NCI-H187 (cell line): ENCODE data around the gene DACH1.

Experiments
- DNase-seq, 2 experiments: peaks; one replicate each; lab custom pipeline; 2025; lab: John Stamatoyannopoulos, UW

The DACH1 gene

DNA sequence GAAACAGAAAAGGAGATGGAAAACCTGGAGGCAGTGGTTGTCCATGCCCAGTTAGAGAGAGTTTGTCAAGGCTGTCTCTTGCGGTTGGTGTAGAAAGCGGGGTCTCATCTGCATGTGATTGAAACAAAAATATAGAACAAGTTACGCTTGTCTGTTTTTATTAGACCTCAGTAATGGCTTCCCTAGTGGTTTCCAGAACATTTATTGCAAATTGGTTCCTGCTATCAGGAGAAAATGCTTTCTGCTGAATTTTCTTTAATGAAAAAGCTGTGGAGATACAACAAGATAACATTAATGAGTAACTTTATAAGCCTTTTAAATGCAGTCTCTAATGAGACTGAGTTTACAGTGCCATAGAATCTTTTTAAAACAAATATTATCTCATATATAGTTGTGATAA is 378.0 kb downstream of the DACH1 start:
- no peak for DNase-seq

DNA sequence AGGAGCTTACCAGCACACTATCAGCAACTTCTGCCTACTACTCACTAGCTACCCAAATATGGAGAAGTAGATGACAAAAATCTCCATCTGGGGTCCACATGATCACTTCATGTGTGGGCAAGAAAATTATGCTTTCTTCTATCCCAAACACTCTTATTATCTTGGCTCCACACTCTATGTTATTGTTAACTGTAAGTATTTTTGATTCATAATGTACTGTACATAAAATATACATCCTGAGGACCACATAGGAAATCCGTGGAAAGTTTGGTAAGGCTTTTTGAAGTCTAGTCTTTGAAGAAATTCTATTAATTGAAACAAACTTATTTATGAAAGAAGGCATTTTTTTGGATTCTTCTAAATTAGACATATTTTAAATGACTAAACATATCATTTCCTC is 378.8 kb downstream of the DACH1 start:
- DNase-seq: no peak

DNA sequence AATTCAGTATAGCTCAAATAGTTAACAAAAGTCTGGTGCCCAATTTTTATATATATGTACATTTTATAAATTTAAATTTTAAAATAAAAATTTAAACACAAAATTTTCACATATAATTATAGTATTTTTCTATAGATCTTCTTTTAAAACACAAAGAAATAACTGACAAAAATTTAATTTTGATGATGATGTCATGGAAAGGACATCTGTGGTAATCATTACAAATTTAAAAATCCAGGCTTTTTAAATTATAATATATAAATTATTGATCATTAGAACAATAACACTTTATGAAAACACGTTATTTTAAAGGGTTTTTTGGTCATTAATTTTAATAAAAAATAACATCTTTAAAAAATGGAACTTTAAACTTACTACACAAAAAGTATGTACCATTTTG is 381.1 kb downstream of the DACH1 start:
- DNase-seq: no peak

DNA sequence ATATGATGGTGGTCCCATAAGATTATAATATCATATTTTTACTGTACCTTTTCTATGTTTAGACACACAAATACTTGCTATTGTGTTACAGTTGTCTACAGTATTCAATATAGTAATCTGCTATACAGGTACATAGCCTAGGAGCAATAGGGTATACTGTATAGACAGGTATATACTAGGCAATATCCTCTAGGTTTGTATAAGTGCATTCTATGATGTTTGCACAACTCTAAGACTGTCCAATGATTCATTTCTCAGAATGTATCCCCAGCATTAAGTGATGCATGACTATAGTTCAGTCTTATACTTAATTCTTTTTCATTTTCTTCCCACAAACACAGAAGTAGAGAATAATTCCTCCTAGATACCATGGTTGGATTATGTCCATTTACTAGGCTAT is 383.3 kb downstream of the DACH1 start:
- no peak for DNase-seq

DNA sequence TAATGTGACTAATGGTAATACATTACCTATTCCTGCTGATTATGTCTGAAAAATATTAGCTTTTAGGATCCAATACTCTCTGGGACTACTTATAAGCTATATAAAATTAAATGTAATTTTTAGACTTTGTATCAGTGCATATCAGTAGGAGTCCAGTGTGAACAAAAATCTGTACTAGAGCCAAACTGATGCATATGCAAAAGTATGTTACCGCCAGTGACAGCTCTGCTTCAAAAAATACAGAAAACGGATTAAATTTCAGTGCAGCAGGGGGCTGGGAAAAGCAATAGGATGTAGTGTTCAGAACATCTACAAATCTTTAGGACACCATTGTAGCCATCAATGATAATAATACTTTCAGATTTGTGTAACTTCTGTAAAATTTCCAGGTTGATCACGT is 385.5 kb downstream of the DACH1 start:
- DNase-seq: no peak

DNA sequence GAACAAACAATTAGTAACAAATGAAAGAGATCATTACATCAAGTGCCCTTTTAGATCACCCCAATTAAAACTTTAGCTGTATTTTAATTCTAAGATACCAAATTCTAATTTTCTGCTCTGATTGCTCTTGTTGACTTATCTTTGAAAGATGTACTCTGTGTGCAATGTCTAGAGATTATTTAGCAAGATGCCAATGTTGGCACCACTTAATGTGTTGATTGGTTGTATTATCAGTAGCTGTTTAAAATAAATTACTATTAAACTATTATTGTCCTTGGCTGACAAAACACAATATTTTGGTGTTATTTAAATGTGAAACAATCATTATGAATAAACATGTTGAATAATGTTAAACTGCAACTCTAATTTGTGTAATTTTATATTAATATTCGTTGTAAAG is 386.0 kb downstream of the DACH1 start:
- no peak for DNase-seq

DNA sequence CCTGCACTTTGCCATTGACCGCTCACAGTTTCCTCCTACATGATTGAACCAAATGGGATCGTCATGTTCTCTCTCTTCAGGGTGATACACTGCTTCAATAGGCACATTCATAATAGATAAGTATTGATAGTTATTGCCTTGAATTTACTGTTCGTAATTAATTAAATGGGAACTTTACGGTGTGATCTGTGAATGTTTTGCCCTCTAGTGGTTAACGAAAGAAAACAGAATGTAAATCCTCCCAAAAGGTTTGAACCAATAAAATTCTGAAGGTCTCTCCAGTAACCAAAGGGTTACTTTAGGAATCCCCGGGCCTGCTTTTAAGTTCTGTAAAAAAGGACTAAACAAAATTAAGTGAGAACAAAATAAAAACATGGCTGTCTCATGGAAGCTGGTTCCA is 389.3 kb downstream of the DACH1 start:
- no peak for DNase-seq

DNA sequence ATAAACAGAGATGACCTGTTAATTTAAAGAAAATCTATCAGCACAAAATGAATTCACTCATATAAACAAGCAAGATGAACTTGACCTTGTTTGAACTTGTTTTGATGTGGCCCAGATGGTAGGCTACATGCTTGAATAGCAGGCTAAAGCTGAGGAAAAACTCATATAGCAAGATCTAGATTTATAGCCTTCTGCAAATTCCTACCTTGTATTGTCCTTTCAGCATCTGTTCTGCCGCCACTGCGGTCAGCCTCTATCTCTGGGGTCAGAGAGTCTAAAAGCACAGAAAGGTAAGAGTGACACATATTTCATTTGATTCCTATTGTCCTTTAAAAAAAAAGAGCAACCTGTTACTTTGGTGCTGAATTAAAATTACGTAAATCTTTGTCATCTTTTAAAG is 392.1 kb downstream of the DACH1 start:
- no peak for DNase-seq

DNA sequence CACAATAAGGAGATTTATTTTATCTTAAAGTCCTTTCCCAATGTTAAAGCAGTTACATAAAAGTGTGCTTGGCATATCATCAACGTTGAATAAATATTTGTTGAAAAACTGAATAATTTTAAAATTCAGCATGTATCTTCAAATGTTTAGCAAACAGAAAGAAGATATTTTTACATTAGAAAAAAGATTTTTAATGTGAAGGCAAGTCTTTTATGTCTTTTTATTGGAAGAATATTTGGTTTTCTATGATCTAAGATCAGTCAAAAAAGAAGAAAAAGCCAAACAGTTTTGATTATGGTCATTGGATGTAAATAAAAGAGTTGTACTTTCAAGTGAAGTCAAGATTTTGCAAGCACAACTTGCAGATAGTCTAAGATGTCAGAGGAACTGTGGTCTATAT is 397.4 kb downstream of the DACH1 start:
- no peak for DNase-seq

DNA sequence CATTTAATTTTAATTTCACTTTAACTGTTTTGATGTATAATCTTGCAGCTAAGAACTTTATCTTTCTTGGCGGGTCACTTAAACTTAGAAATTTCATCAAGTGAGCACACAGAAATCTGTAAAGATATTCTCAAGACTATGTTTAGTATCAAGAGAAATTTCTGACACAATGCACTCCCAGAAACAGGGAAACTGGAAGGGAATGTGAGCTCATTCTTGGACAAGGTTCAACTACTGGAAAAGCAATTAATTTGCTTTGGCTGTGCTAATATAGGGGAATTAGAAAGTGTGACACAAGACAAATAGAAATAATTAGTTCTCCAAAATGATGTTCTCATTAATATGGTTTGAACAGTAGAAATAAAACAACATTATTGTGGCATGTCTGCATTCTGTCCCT is 402.3 kb downstream of the DACH1 start:
- DNase-seq: no peak

DNA sequence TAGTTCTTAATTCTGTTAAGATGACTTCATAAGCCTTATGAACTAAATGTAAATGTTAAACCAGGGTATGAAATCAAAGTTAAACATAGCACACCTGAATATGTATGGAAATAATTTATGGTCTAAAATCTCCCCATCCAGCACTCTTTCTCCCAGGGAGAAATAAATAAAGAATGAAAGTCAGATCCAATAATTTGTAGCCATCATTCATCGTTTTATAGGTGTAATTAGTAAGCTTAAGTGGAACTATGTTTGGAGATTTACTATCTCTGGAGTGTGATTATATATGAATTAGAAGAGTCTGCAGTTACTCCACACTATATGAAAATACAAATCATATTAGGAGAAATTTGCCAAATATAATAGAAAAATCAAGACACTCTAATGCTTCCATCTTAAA is 405.1 kb downstream of the DACH1 start:
- no peak for DNase-seq

DNA sequence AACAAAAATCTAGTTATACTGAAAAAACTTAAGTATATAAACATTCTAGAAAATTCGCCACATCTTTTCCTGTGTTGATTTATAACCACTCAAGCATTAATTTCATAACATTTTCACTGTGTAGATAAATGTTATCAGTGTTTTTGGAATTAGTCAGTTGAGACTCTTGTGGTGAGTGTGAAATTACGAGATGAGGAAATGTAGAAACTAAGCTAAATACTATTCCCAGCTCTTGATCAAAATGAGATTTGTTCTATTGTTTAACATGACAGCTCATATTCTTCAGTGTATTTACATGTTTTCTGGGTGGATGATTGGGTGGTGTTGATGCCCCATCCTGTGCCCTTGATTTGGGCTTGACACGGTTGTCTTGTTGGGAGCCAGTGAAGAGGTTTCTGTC is 406.8 kb downstream of the DACH1 start:
- no peak for DNase-seq

DNA sequence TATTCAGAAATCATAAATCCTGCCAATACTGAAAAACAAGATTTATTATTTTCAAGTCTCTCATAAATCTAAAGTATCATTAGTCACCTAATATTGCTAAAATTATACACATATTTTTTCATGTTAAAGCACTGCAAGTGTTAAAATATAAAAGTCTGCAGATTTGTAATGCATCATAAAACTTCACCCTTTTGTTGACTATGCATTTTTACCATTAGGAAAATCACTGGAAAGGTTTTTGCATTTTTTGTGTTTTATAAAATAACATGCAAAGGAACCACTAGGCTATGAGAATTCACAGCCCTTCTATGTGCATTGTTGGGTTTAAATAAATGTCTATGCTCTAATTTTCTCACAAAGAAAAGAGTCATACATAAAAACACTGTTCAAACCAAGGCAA is 407.3 kb downstream of the DACH1 start:
- no peak for DNase-seq

DNA sequence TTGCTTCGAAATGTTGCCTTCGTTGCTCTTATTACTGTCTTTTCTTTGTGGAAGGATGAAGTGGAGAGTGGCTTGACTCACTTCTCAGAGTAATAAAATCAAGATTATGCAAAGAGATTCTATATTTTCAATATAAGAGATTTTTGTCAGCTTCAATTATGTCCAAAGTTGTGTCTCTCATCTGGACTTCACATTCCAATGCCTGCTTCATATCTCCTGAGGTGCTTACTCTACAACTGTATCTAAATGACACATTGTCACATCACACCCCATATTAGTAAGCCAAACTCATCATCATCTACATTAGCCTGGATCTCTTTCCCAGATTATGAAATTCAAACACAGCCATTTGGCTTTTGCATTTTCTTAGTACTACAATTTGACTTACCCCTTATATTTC is 409.4 kb downstream of the DACH1 start:
- DNase-seq: no peak

DNA sequence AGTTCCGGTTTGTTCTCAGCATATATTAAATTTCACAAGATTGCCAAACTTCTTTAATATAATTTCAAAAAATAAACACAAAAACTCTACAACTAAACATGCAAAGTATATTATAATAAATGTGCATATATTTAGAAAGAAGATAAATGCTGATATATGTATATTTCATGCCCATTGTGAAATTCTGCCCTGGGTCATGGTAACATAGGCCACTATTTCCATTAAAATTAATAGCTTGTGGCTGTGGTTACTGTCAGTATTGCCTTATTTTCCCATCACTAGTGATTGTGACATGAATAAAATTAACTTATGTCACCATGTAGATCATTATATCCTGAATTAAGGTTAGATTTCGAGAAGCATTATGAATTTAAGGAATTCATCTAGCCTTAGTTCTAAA is 410.9 kb downstream of the DACH1 start:
- DNase-seq: no peak

DNA sequence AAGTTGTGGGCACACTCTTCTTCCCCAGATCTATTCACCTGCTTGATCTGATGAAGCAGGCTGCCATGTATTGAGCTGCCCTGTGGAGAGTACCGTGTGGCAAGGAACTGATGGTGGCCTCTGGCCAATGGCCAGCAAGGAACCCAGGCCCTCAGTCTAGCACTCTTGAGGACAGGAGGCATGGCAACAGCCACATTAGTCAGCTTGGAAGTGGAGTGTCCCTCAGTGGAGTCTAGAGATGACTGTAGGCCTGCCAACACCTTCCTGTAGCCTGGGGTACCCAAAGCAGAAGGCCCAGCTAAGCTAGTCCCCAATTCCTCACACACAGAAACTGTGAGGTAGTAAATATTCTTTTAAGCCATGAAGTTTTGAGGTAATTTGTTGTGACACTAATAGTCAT is 412.5 kb downstream of the DACH1 start:
- no peak for DNase-seq

DNA sequence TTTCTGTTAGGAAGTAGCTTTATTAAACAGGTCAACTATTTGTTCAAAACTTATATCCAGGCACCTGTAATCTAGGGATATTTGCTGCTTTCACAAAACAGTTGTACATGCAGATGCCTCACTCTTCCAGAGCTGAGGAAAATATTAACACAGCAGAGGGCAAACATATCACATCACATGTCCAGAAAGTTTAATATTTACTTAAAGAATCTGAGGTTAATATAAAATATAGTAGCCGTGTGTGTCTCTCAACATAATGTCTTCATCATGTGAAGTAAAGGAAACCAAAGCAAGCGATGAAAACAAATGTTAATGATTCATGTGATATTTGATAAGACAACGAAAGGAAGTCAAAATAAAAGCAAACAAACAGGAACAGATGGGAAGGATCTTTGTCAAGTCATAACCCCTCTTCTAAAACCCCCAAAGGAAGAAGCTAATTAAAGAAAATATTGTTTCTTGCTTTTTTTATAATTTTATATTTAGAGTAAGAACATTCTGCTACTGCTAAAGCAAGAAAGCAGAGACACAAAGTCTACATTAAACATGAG is 418.8 kb downstream of the DACH1 start:
- DNase-seq: no peak

DNA sequence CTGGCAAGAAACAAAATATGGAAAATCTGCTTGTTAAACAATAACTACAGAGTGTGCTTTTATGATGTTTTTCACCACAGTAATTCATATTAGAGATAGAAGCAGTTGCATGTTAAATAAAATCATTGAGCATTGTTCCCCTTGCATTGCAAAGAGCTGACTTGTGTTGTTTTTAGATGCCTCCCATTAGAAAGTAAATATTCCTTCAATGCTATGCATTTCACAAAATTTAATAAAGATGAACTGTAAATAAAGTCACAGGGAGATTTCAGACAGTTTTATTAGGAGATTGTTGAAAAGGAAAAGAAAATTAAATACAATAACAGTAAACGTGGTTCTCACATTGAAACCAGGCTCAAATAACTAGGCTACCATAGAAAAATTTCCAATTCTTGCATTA is 429.3 kb downstream of the DACH1 start:
- DNase-seq: no peak

DNA sequence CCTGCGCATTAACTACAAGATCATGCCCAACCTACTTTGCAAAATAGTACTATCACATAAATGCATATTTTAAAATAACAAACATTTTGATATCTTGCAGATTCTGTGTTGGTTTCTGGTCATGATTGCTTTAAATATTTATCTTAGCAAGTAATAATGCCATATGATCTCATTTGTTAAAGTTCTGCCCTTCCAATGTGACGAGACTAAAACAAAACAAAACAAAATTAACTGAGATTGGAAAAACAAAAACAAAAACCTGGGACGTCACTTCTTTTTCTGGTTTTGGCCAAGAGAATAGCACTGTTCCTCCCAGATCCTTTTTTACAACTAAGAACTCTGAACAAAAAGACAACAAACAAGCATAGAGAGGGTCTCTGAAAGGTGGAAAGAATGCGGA is 436.3 kb downstream of the DACH1 start:
- DNase-seq: no peak

DNA sequence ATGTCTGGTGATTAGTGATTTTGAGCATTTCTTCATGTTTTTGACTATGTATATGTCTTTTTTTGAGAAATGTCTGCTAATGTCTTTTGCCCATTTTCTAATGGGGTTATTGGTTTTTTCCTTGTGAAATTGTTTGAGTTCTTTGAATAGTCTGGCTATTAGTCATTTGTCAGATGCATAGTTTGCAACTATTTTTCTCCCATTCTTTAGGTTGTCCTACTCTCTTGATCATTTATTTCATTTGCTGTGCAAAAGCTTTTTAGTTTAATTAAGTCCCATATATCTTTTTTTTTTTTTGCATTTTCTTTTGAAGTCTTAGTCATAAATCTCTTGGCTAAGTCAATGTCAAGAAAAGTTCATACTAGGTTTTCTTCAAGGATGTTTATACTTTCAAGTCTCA is 449.8 kb downstream of the DACH1 start:
- no peak for DNase-seq

DNA sequence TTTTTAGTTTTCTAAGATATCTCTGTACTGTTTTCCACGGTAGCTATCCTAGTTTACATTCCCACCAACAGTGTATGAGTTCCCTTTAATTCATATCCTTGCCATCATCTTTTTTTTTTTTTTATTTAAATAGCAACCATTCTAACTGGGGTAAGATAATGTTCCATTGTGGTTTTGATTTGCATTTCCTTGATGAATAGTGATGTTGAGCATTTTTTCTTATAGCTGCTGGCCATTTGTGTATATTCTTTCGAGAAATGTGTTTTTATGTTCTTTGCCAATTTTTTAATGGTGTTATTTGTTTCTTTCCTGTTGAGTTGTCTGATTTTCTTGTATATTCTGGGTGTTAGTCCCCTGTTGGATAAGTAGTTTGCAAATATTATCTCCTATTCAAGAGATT is 454.8 kb downstream of the DACH1 start:
- no peak for DNase-seq

DNA sequence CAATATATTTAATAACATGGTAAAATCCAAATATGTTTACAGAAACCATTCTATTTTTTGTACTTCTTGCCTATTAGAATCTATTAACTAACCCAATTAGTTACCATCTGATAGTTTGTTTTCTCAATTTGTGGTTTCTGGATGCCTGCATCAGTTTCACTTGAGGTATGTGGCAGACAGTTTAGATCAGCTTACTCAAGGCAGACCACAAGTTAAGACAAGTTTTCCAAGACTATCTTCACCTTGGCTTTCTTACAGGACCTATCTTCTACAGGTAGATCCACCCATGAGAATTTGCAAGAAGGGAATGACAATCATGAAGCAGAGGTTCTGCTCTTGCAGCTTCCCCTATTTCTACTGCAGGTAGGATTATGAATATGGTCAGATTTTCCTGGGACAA is 458.6 kb downstream of the DACH1 start:
- no peak for DNase-seq

DNA sequence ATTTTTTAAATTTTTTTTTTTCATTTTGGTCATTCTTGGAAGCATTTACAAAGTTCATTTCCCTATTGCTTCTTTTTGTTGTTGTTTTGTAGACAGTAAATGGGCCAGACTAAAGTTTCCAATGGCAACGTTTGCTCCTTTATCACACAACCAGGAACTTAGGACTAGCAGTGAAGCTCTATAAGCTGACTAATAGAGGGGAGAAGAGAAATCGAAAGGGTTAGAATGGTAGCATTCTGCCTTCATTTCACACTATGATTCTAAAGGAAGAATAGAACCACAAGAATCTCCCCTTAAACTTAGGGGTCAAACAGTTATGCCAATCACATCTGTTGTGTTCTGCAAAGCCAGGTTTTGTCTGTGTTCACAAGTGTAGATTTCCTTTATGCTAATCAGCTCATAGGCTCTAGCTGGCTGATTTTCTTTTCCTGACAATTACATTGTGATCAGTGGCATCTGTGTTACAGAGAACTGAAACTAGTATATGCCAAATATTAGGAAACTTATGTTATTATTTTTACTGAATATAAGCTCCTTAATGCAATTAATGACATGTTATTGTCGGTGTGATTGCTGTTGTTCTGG is 467.3 kb downstream of the DACH1 start:
- no peak for DNase-seq

DNA sequence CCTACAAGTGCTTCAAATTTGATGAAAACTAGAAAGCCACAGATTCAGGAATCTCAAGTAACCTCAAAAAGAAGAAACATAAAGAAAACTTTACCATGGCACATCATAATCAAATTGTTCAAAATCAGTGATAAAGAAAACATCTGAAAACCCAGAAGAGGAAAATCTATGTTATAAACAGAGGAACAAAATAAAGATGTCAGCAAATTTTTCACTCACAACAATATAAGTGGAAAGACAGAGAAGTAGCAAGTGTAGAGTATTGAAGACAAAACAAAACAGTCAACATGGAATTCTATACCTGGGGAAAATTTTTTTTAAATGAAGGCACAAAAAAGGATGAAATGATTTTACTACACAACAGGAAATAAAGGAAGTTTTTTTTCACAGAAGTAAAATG is 470.9 kb downstream of the DACH1 start:
- no peak for DNase-seq

DNA sequence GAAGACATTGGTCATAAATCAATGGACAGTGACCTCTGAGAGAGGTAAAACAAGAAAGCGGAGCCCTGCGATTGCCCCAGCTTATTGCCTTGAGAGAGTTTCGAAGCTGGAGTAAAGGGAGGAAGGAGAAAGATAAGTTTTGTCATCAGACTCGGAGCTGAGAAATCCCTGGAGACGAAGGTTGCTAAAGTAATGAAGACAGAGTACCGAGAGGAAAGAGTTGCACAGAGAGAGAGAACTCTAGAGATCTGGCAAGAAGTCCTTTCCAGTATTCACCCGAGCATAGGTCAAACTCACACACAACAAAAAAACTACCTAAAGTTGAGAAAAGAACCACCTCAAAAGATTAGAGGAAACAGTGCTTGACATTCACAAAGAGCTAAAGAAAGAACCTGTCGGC is 472.0 kb downstream of the DACH1 start:
- no peak for DNase-seq
